HepG2 (cell line): ENCODE results near the gene LHPP. TPM values are rescaled to one million over a fixed set of nuclear protein-coding genes. Genes with fewer than 3 reads are reported as not detected.

Experiments
- AGO2 ChIP-seq: fragments of 200-400 bp; formaldehyde crosslinking; optimal IDR thresholded peaks from 2 replicates; pipeline ENCODE3; 2017; ENCODE audit warnings: mild to moderate bottlenecking, low read depth, low read length, moderate library complexity
- FOXA3 ChIP-seq: IDR thresholded peaks from 2 replicates; pipeline ENCODE4 v1.6.1; 2016; ENCODE audit warnings: missing genetic modification reagents, missing compliant biosample characterization
- GLI4 ChIP-seq: sonication (generic); formaldehyde crosslinking; IDR thresholded peaks from 2 replicates; pipeline ENCODE4 v1.5.1; 2020; ENCODE audit warnings: missing genetic modification reagents, mild to moderate bottlenecking, moderate library complexity, borderline replicate concordance
- HNF1A ChIP-seq, 2 experiments: sonication (generic) in 1 of 2; formaldehyde crosslinking in 1 of 2; IDR thresholded peaks; 2 replicates each; pipeline versions ENCODE4 v1.4.0 to v1.6.1; 2016 to 2020; ENCODE audit warnings: borderline replicate concordance in 1 of 2, low read depth in 1 of 2, mild to moderate bottlenecking in 1 of 2, missing genetic modification reagents in 1 of 2
- MED1 ChIP-seq: sonication (generic); formaldehyde crosslinking; IDR thresholded peaks from 2 replicates; pipeline ENCODE4 v1.4.0; 2020; ENCODE audit warnings: missing genetic modification reagents
- POLR2AphosphoS5 ChIP-seq: IDR thresholded peaks from 2 replicates; pipeline ENCODE4 v1.6.1; 2012; ENCODE audit warnings: low read depth, low read length
- ZC3H13 ChIP-seq: sonication (generic); formaldehyde crosslinking; IDR thresholded peaks from 2 replicates; pipeline ENCODE4 v1.8.1; 2023; ENCODE audit warnings: mild to moderate bottlenecking, missing genetic modification reagents, moderate library complexity
- ZKSCAN8 ChIP-seq: IDR thresholded peaks from 2 replicates; pipeline ENCODE4 v1.6.1; 2016; ENCODE audit warnings: borderline replicate concordance, missing genetic modification reagents, missing compliant biosample characterization
- ZNF441 ChIP-seq: sonication (generic); formaldehyde crosslinking; IDR thresholded peaks from 2 replicates; pipeline ENCODE4 v1.7.0; 2021; ENCODE audit warnings: missing genetic modification reagents, borderline replicate concordance
- ZNF775 ChIP-seq: sonication (generic); formaldehyde crosslinking; IDR thresholded peaks from 2 replicates; pipeline ENCODE4 v1.4.0; 2020; ENCODE audit warnings: missing genetic modification reagents, mild to moderate bottlenecking, moderate library complexity, borderline replicate concordance
- ZNF792 ChIP-seq: IDR thresholded peaks from 2 replicates; pipeline ENCODE4 v1.6.1; 2016
- ZNF800 ChIP-seq: sonication (generic); formaldehyde crosslinking; IDR thresholded peaks from 2 replicates; pipeline ENCODE4 v1.4.0; 2020; ENCODE audit warnings: missing genetic modification reagents
- polyA plus RNA-seq, 8 experiments: library from polyadenylated mRNA; depleted of rRNA in 3 of 8; stranded (reverse) in 7 of 8; unstranded in 1 of 8; fragments of >200 nt; fragmentation: Illumina TruSeq in 4 of 8; extraction: Trizol in 4 of 8; gene quantifications; 2 replicates each; pipeline versions ENCODE4 v1.2.1 to v1.2.3, GENCODE V29; 2011 to 2016; ENCODE audit warnings: low read depth in 4 of 8, missing spikeins in 1 of 8, mixed read lengths in 1 of 8; ENCODE audit not compliant: insufficient read depth in 1 of 8
- total RNA-seq, 5 experiments: library from RNA; depleted of rRNA; stranded (reverse); fragments of >200 nt; fragmentation: Illumina TruSeq; extraction: Trizol; gene quantifications; 2 replicates each; pipeline ENCODE4 v1.2.3, GENCODE V29; 2016; ENCODE audit warnings: low read depth in 1 of 5
- TF ChIP-seq, protein P1 (sequence below): sonication (generic); formaldehyde crosslinking; IDR thresholded peaks from 2 replicates; pipeline ENCODE4 v1.4.0; 2020; ENCODE audit warnings: missing genetic modification reagents
- TF ChIP-seq, protein P2 (sequence below): sonication (generic); formaldehyde crosslinking; IDR thresholded peaks from 2 replicates; pipeline ENCODE4 v1.5.0; 2020; ENCODE audit warnings: missing genetic modification reagents
- TF ChIP-seq, protein P3 (sequence below): sonication (generic); formaldehyde crosslinking; IDR thresholded peaks from 2 replicates; pipeline ENCODE4 v1.5.1; 2020; ENCODE audit warnings: mild to moderate bottlenecking, moderate library complexity, missing genetic modification reagents

The LHPP gene
- total and polyA plus RNA-seq, 2 of the 13 experiments (the other 11 are each of a cell fraction or from before 2014, with no cell fraction given), result 5.2 to 13.1 TPM

GRCh38 chr10:124605856-124606812 lies 144.5 kb downstream of the LHPP start (continued):
- TF ChIP-seq FOXA3, result peak; percentile 27; the same call in 1 of the 2 replicates
- peak; percentile 54 for TF ChIP-seq AGO2
- TF ChIP-seq ZKSCAN8 (CRISPR knock-in tag), result 0 out of 2 replicates have a peak, but pooled peaks have one; percentile 49
- peak; percentile 36; the same call in 1 of the 2 replicates for TF ChIP-seq ZNF792
- no peak for TF ChIP-seq ZNF800 (CRISPR knock-in tag)
- peak; percentile 67 for TF ChIP-seq POLR2AphosphoS5
- 0 out of 2 replicates have a peak, but pooled peaks have one; percentile 12 for TF ChIP-seq ZNF441
- TF ChIP-seq ZNF775 (CRISPR knock-in tag), result no peak
- peak; percentile 50; the same call in 1 of the 2 replicates for TF ChIP-seq MED1 (CRISPR knock-in tag)
- TF ChIP-seq GLI4 (CRISPR knock-in tag), result no peak
- TF ChIP-seq, protein P1, sequence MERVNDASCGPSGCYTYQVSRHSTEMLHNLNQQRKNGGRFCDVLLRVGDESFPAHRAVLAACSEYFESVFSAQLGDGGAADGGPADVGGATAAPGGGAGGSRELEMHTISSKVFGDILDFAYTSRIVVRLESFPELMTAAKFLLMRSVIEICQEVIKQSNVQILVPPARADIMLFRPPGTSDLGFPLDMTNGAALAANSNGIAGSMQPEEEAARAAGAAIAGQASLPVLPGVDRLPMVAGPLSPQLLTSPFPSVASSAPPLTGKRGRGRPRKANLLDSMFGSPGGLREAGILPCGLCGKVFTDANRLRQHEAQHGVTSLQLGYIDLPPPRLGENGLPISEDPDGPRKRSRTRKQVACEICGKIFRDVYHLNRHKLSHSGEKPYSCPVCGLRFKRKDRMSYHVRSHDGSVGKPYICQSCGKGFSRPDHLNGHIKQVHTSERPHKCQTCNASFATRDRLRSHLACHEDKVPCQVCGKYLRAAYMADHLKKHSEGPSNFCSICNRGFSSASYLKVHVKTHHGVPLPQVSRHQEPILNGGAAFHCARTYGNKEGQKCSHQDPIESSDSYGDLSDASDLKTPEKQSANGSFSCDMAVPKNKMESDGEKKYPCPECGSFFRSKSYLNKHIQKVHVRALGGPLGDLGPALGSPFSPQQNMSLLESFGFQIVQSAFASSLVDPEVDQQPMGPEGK, result peak; percentile 79
- TF ChIP-seq HNF1A (IDR thresholded peaks at IDR 0.05; ENCODE audit: low read depth), result no peak
- 0 out of 2 replicates have a peak, but pooled peaks have one; percentile 18 for TF ChIP-seq HNF1A (CRISPR knock-in tag; IDR thresholded peaks at IDR 0.05; ENCODE audit: borderline replicate concordance)
- TF ChIP-seq, protein P2, sequence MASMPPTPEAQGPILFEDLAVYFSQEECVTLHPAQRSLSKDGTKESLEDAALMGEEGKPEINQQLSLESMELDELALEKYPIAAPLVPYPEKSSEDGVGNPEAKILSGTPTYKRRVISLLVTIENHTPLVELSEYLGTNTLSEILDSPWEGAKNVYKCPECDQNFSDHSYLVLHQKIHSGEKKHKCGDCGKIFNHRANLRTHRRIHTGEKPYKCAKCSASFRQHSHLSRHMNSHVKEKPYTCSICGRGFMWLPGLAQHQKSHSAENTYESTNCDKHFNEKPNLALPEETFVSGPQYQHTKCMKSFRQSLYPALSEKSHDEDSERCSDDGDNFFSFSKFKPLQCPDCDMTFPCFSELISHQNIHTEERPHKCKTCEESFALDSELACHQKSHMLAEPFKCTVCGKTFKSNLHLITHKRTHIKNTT (CRISPR knock-in tag), result no peak
- TF ChIP-seq ZC3H13, result 0 out of 2 replicates have a peak, but pooled peaks have one; percentile 27
- TF ChIP-seq, protein P3, sequence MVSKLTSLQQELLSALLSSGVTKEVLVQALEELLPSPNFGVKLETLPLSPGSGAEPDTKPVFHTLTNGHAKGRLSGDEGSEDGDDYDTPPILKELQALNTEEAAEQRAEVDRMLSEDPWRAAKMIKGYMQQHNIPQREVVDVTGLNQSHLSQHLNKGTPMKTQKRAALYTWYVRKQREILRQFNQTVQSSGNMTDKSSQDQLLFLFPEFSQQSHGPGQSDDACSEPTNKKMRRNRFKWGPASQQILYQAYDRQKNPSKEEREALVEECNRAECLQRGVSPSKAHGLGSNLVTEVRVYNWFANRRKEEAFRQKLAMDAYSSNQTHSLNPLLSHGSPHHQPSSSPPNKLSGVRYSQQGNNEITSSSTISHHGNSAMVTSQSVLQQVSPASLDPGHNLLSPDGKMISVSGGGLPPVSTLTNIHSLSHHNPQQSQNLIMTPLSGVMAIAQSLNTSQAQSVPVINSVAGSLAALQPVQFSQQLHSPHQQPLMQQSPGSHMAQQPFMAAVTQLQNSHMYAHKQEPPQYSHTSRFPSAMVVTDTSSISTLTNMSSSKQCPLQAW (CRISPR knock-in tag), result peak; percentile 77
